ENCODE results near the gene FKBP6.

DNA sequence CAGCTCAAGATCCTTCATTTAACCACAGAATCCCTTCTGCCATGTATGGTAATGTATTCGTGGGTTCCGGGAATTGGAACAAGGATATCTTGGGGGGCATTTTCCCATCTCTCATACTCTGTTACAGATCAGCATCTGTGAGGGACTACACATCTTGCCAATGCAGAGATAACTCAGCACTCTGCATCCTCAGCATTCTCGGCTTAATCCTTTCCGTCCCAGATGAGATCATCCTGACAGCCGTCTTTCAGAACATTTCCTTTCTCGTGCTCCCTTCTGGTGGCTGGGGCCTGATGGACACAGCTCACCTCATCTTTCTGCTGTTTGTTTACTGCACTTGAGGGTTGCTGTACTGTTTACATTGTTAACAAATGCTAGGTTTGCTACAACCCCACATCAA is 25.3 kb downstream of the FKBP6 start:
- TF ChIP-seq POLR2A (IDR thresholded peaks at IDR 0.05) = no peak
- TF ChIP-seq, protein P1, sequence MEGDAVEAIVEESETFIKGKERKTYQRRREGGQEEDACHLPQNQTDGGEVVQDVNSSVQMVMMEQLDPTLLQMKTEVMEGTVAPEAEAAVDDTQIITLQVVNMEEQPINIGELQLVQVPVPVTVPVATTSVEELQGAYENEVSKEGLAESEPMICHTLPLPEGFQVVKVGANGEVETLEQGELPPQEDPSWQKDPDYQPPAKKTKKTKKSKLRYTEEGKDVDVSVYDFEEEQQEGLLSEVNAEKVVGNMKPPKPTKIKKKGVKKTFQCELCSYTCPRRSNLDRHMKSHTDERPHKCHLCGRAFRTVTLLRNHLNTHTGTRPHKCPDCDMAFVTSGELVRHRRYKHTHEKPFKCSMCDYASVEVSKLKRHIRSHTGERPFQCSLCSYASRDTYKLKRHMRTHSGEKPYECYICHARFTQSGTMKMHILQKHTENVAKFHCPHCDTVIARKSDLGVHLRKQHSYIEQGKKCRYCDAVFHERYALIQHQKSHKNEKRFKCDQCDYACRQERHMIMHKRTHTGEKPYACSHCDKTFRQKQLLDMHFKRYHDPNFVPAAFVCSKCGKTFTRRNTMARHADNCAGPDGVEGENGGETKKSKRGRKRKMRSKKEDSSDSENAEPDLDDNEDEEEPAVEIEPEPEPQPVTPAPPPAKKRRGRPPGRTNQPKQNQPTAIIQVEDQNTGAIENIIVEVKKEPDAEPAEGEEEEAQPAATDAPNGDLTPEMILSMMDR (IDR thresholded peaks at IDR 0.05 in 8 of 11, conservative IDR thresholded peaks at IDR 0.05 in 3 of 11) = no peak

All from spleen (tissue), 7 donors.